SKM-1 treated with dmso at 0.1 percent for 144 hours (cell line): ENCODE results near the gene VPS16.
"Not testable (repeated sequence)": the region's sequence is repeated elsewhere in the genome, so short reads cannot be mapped to it uniquely, and the experiment has no call there.

ENCODE experiments used
- DNase-seq: peaks from one replicate; lab custom pipeline; 2025; ENCODE audit not compliant: unreplicated experiment; lab: John Stamatoyannopoulos, UW

The VPS16 gene

DNA sequence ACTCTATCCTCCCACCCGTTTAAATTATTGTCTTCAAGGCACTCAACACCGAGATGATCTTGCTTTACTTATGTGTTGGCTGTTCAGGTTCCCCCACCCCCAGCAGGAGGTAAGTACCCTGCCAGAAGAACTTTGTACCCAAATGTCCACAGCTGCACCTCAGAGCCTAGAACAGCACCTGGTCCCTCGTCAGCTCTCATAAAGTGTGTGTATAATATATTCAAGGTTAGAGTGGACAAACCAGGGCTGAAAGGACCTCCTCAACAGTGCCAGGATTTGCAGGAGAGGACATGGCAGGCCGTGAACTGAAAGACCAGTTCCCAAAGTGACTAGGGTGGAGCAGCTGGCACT is 34.2 kb upstream of the VPS16 start:
- DNase-seq = no peak

DNA sequence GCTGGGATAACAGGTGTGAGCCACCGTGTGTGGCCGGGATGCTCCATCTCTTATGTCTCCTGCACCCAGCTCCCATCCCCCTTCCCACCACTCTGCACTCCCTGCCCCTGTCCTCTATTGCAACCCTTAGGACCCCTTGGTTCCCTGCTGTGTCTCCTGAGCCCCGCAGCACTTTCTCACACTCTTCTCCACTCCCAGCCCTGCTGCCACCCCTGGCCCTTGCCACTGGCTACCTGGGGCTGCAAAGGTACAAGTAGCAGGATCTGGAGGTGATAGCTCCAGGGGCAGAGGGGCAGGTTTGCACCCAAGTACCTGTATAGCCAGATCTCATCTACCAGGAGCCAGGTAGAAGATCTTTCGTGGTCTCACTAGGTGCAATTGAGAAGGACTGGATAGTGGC is 33.5 kb upstream of the VPS16 start:
- DNase-seq = no peak

DNA sequence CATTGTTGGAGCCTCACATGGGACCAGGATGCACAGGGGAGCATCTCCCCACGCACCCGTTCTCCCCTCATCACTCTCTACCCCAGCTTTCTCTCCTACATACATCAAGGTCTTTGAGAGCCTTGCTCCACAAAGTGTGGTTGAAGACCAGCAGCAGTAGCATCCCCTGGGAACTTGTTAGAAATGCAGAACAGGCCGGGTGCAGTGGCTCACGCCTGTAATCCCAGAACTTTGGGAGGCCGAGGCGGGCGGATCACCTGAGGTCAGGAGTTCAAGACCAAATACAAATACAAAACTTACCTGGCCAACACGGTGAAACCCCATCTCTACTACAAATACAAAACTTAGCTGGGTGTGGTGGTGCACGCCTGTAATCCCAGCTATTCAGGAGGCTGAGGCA is 32.6 kb upstream of the VPS16 start:
- DNase-seq = not testable (repeated sequence)

DNA sequence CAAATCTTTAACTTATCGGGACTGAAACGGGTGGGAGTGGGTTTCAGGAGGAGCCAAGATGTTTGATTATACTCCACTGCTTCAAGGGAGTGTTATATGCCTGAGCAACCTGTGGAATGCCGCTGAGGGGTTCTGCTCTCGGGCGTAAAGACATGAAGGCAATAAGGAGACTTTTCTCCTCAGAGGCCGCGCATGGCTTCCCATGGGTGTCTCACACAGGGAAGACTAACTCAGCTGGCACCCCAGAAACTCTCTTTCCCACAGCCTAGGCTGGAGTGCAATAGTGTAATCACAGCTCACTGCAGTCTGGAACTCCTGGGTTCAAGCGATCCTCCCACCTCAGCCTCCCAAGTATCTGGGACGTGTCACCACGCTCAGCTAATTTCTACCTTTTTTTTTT is 30.9 kb upstream of the VPS16 start:
- DNase-seq = no peak

DNA sequence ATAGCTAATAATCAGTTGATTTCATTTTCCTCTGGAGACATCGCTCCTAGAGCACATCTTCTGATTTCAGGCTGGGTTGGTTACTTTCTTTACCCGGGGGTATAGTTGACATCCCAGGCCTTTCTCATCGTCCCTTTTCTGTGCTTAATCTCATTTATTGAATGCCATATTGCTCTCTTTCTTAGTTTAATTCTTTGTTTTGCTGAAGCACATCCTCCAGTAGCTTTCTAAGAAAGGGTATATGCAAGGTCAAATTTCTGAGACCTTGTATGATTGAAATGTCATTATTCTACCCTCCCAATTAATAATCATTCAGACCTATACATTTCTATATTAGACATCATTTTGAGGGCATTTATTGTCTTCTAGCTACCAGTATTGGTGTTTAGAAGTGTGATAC is 28.4 kb upstream of the VPS16 start:
- no peak for DNase-seq

DNA sequence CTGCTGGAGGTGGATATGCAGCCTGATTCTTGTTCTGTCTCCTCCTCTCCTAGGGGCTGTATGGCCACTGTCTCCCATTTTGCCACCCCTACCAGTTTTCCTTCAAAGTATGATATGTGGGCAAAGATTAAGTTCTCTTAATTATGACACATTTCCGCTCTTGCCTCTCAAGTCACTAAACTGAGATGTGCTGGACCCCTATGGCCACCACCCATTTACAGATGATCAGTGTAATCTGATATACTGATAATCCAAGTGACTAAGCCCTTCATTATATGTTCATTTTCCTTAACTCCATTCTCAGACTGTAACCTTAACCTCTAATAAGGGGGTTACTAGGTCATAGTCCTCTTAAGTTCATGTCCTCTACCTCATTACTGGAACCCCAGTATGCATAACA is 26.5 kb upstream of the VPS16 start:
- no peak for DNase-seq

DNA sequence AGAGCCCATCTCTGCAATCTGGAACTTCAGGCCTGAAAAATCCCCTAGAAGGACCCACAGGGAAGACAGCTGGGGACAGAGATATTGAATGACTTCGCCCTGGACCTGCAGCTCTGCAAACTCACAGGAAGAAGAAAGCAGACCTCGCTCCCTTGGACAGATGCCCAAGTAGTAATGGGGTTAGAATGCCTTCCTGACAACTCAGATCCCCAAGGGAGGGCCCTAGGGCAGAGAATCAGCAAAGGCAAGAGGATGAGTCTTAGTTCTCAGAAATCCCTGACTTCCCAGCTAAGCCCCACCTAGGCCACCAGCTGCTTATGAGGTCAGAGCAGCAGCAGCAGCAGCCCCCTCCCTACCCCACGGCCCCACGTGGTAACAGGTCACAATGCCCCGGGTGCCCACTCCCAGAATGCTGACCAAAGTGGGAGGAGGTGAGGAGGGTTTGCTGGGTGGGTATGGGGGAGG is 25.9 kb upstream of the VPS16 start, which contains the start of gene C20orf141:
Gene C20orf141 (plus strand): TSS at position 401 of the 465 bp plus-strand sequence. CDS start 198 bp downstream, outside the sequence.
- no peak for DNase-seq

DNA sequence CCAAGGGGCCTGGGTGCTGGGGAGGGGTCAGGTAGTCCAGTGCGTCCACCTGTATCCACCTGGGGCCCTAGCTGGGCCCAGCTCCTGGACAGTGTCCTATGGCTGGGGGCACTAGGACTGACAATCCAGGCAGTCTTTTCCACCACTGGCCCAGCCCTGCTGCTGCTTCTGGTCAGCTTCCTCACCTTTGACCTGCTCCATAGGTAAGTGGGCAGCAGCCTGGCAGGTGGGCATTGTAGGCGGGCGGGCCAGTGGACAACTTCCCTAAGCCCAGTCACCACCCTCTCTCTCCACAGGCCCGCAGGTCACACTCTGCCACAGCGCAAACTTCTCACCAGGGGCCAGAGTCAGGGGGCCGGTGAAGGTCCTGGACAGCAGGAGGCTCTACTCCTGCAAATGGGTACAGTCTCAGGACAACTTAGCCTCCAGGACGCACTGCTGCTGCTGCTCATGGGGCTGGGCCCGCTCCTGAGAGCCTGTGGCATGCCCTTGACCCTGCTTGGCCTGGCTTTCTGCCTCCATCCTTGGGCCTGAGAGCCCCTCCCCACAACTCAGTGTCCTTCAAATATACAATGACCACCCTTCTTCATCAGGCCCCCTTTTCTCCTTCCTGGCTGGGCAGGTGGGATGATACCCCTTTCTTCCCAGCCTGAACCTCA is 25.2 kb upstream of the VPS16 start:
- no peak for DNase-seq

DNA sequence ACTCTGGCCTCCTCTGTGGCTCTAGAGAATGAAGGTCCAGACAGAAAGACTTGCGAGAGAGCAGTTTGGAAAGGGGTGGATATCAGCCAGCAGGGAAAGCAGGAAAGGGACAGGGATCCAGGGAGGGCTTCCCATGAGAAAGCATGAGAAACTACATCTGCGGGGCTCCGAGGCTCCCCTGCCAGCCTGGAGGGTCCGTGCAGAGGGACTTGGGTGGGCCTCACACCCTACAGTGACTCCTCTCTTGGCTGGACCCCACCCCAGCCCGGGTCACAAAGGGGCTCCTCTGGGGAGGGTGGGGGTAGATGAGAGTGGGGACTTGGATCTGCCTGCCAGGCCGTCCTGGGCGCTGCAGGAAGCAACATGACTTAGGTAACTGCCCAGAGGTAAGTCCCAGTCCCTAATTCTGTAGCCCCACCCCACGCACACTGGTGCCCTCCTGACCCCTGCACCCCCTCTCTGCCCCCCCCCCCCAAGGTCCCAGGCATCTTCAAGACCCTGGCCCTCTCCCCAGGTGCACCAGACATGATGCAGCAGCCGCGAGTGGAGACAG is 24.4 kb upstream of the VPS16 start, which contains the start of gene TMEM239:
Gene TMEM239 (plus strand): TSS at position 335 of the 553 bp plus-strand sequence. CDS start 191 bp downstream, at position 526.
- DNase-seq = no peak

DNA sequence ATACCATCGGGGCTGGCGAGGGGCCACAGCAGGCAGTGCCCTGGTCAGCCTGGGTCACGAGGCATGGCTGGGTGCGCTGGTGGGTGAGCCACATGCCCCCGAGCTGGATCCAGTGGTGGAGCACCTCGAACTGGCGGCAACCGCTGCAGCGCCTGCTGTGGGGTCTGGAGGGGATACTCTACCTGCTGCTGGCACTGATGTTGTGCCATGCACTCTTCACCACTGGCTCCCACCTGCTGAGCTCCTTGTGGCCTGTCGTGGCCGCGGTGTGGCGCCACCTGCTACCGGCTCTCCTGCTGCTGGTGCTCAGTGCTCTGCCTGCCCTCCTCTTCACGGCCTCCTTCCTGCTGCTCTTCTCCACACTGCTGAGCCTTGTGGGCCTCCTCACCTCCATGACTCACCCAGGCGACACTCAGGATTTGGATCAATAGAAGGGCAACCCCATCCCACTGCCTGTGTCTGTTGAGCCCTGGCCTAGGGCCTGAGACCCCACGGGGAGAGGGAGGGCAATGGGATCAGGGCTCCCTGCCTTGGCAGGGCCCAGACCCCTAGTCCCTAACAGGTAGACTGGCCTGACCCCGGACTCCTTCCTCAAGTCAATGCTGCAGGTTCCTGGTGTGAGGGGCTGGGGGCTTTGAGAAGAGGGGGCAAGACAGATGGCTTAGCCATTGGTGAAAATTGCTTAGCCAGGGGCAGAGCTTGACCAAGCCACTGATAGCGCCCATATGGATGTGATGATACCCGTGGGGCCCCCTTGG is 23.8 kb upstream of the VPS16 start:
- DNase-seq = no peak

DNA sequence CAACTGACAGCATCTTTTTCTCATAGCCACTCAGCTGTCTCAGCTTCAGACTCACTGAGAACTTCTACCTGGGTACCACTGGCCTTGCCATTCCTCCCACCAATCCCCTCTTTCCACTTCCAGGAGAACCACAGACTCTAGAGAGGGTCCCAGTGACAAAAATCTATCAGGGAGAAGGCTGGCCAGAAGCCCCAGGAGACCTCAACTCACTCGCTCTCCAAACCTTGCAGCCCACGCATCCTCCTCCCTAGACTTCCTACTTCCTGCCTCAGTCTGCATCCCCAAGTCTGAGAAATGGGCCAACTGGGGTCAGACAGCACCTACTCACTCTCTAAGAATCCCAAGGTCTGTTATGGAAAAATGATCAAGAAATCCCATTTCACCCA is 23.2 kb upstream of the VPS16 start:
- no peak for DNase-seq

DNA sequence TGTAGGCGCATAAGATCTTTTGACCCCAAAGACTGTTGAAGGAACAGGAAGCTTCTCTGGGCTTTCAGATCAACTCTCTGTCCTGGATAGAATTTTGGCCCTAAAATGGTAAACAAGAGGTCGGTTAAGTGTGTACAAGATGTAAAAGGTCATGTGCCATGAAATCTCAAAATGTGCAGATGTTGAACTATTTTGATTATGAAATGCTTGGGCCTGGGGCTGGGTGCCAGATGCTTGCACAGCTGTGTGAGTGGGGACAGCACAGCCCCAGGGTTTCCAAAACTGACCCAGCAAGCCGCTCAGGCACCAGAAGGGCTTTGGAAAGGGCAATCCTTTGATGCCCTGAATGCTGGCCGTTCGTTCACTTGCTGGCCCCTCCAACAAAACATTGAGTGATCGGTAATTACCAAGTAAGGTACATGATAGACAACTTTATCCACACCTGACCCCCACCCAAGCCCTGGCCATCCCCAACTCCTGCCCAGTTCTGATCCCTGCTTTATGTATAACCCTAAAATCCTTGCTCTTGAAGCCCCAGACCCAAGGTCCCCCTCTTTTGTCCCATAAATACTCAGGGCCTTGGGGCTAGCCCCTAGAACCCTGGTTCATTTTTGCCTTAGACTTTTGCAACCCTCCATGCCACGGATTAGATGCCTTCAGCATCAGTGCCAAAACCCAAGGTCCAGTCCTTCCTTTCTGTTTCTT is 22.5 kb upstream of the VPS16 start:
- DNase-seq = no peak

DNA sequence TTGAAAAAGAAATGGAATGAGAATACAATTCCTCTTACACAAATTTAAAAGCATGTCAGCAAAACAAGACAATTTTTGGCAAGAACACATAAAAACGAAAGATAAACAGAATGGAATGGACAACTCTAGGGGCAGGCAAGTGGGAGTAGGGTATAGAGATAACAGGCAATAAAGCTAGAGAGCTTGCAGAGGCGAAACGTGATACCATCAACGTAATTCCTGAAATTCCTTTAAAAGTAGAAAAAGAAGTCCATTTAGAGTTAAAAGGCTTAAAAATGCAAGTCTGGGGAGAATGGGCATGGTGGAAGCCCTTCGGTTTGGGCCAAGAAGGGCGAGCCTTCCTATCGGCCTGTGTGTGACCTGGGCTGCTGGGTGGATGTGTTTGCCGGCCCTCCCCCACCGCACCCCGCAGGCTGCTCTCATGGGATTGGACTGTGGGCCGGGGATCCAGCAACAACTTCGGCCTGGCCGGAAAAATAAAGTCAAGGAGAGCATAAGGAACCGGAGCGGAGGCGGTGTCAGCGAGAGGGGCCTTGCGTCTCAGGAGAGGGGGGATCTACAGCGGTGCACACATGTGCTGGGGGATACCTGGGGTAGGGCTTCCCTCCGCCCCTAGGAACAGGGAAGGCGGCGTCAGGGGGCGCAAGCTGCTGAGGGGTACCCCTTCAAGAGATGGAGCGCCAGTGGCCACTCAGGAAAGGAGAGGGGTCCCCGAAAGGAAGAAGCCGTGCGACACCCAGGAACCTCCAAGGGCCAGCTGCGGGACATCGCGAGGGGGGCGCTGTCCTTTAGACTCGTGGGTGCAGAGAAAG is 20.3 kb upstream of the VPS16 start:
- no peak for DNase-seq

DNA sequence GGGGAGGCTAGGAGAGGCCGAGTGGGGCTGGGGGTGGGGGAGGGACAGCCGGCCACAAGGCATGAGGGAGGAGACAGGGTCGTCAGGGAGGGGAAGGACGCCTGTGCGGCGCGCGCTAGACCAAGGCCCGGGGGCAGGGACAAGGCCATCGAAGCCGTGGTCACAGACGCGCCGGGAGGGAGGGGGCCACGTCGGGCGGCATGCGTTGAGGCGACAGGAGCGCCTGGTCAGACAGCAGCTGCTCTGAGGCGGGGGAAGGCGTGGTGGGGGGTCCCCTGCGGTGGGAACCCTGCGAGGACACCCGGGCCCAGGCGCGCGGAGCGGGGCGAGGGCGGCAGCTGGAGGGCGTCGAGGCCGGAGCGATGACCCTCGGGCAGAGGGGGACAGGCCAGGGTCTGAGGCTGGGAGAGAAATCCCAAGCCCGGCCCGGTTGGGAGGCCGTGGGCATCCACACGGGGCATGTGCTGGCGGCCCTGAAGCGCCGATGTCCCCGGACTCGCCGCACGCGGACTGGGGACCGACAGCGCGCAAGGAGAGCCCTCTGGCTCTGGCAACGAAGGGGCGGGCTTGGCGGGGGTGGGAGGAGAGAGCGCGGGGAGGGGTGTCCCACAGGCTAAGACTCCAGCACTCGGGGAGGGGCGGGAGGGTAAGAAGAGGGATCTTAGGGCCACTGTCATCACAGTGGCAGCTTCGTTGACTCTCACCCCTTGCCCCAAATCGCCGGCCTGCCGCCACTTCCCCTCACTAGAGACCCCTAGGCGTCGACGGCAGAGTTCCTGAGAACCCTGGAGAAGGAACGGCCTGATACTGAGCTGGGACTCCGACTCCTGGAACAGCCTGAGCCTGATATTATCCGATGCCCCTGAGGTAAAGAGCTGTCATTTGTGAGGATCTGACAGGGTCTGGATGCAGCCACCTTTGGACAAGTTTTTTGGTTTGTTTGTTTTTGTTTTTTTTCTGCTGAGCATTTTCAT is 19.4 kb upstream of the VPS16 start:
- no peak for DNase-seq

DNA sequence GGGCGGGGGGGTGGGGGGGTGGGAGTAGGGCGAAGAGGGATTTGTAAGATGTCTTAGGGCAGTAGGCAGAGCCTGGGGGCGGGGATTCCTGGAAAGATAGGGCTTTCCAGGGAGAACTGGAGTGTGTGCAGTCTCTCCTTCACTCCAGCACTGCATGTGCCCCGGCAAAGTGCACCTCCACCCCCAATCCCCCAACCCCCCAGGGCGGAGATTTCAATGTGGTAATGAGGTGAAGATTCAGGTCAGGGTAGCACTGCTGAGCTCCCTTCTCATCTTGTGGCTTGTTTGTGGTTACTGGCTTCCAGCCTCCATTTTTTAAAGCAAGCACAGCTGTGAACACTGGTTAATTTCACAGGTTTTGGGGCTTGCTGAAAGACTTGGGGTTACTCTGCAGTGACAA is 18.5 kb upstream of the VPS16 start:
- DNase-seq = no peak

DNA sequence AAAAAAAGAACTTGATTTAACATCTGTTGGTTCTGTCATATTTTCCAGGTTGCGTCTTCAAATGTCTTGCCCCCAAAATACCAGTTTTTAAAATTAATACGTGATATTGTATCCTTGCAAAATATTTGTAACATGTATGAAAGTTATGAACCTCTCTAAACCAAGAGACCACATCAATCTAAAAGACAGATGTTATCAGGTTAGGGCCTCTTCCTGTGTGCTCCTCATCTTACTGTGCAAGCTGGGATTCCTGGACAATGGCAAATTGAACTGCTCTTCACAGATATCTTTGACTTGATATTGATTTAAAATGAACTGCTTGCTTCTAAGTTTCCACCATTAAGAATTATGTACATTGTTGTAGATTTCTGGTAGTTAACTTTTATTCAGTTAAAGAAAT is 14.8 kb upstream of the VPS16 start:
- DNase-seq = no peak

DNA sequence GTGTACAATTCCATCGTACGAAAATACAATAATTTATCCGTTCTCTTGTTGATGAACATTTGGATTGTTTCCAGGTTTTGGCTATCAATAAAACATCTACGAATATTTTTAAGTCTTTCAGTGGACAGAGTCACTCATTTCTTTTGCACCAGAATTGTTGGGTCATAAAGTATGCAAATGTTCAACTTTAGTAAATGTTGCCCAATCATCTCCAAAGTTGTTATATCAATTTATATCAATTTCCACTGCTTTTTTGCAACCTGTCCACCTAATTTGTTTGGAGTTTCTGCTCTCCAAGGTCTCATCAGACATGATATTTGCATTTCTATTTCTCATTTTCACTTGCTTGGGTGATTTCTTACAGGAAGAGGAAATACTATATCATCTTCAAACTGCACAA is 13.9 kb upstream of the VPS16 start:
- no peak for DNase-seq

DNA sequence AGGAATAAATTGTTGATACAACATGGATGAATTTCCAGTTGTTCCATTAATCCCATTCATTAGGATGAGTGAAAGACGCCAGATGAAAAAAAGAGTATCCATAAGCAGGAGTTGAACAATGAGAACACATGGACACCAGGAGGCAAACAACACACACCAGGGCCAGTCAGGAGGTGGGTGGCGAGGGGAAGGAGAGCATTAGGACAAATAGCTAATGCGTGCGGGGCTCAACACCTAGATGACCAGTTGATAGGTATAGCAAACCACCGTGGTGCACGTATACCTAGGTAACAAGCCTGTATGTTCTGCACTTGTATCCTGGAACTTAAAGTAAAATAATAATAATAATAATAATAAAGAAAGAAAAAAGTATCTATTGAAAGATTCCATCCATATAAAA is 11.2 kb upstream of the VPS16 start:
- DNase-seq = no peak

DNA sequence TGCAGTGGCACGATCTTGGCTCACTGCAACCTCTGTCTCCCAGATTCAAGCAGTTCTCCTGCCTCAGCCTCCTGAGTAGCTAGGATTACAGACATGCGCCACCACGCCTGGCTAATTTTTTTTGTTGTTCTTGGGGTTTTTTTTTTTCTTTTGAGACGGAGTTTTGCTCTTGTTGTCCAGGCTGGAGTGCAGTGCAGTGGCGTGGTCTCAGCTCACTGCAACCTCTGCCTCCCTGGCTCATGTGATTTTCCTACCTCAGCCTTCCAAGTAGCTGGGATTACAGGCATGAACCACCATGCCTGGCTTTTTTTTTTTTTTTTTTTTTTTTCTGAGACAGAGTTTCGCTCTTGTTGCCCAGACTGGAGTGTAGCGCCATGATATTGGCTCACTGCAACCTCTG is 9.3 kb upstream of the VPS16 start:
- DNase-seq = not testable (repeated sequence)

DNA sequence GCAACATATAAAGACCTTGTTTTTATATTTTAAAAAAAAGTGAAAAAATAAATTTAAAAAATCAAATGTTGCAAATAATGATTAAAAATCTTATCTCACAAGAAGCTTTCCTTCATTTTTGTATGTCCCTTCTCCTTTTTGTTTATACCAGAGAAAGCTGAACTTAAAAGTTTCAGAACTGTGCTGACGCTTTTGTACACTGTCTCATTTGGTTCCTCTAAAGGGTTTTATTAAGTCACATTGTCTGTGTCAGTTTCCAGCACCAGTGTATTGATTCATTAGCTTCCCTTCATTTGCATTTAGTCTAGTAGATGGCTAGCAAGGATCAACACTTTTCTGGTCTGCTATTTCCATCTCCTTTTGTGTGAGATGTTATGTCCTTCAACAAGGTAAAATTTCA is 6.8 kb upstream of the VPS16 start:
- no peak for DNase-seq
